Activated CD4-positive, alpha-beta T cell treated with anti-CD3 and anti-CD28 coated beads, Interleukin-10, Interleukin-2, amounts not matched to agents 100 ng/mL and 50 ng/mL, durations not matched to agents 16 hours and 8 hours (primary cell): ENCODE data around the gene MPIG6B.

Experiments used
- DNase-seq: peaks from one replicate; pipeline ENCODE4 v3.0.0-alpha.2; 2020

MPIG6B gene

GRCh38 chr6:31722173-31722572 lies 1.0 kb upstream of the MPIG6B start:
- no peak for DNase-seq

DNA sequence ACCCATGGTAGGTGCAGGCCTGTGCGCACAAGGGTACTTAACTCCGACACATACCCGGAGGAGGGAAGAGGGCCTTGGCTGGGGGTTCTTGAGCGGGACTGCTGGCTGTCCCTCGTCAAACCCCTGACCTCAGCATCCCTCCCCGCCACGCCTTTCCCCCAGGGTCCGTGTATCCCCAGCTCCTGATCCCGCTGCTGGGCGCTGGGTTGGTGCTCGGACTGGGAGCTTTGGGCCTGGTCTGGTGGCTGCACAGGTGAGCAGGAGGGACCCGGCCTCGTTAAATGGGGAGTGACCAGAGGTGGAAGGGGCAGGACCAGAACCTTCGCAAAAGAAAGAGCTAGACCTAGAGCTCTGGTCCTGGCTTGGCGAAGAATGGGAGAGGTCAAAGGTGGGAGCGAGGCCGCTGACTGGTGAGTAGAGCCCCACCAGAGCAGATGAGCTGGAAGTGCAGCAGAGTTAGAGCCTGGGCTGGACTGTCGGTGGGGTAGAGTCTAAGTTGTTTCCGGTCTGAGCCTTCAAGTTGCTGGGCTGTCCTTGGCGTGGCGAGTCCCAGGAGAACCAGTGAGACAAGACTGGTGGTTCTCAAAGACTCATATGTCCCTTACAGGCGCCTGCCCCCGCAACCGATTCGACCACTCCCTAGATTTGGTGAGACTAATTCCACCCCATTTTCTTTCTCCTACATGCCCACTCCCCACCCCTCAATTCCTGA lies 963 bp downstream of the MPIG6B start:
- DNase-seq, result no peak

- peak; percentile 27 for DNase-seq
These were observed 2.6 kb downstream of the MPIG6B start for GRCh38 chr6:31725502-31726350.

DNA sequence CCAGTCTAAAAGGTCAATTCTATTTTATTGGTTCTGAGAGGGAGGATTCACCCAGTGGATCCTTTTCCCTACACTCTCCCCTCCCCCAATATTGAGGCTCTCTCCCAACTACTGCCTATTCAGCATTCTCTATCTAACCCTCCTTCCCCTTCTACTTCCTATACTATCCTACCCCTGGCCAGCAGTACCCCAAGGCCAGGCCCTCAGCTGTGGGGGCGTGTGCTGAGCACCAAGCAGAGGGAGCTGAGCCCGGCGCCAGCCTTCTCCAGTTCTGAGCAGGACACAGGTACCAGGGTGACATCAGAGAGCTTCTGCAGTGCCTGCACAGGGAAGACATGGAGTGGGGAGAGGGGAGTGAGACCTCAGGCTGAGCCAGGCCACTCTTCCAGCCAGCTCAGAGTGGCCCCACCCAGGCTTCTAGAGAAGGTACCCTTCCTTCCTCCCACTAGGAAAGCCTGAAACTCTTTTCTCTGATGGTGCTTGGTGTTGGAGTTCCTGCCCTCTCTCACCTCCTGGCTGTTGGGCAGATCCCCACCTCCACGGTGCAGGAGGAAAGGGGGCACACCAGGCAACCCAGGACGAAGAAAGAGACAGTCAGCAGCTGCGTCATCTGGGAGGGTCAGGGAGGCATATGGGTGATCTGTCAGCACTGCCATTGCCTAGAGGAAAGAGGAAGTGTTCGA lies 4.0 kb downstream of the MPIG6B start:
- DNase-seq, result peak; percentile 43

- DNase-seq, result no peak
These were observed 4.8 kb downstream of the MPIG6B start for GRCh38 chr6:31727717-31728671.

- peak; percentile 82 for DNase-seq
These were observed 5.8 kb downstream of the MPIG6B start, which contains the start of gene DDAH2 for GRCh38 chr6:31728767-31729514. Gene DDAH2, minus strand, starts transcription at chr6:31729299. Its CDS starts 138 bp downstream, at chr6:31729161.

DNA sequence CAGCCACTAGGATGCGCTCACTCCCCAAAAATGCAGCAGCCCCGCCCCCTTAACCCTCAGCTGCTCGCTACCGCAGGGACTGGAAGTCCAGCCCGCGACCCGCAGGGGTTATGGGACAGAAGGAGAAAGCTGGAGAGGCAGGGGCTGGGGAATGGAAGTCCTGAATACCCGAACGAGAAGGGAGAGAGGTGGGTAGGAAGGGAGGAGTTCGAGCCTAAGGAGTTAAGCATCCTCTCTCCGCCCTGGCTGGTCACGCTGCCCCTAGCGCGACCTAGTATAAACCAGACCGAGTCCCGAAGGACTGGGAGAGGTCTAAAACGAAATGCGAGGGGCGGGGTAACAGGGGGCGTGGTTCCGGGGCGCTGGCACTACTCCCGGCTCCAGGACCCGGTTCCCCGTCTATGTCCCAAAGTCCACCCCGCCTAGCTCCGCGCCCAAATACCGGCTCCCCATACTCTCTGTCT lies 6.4 kb downstream of the MPIG6B start:
- peak; percentile 77 for DNase-seq

GRCh38 chr6:31729979-31730630 lies 6.9 kb downstream of the MPIG6B start:
- DNase-seq, result peak; percentile 73

DNA sequence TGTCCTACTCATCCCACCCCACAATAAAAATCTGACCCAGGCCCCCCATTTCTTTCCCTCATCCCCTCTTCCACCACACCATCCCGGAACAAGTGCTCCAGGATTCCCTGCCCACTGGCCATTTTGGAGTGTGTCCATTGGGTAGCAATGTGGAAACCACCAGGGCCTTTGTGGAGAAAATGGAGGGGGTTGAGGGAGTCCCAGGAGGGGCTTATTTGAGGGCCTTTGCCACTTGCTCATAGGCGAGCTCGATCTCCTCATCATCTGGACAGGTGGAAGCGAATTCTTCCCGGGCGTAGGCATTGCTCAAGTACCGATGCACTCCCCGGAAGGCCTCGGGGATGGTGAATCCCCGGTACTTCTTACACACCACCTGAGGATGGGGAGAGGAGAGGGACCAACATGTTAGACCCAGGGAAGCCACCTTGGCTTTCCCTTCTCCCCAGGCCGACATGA lies 7.5 kb downstream of the MPIG6B start:
- DNase-seq, result no peak

GRCh38 chr6:31732029-31732428 lies 8.9 kb downstream of the MPIG6B start:
- no peak for DNase-seq

DNA sequence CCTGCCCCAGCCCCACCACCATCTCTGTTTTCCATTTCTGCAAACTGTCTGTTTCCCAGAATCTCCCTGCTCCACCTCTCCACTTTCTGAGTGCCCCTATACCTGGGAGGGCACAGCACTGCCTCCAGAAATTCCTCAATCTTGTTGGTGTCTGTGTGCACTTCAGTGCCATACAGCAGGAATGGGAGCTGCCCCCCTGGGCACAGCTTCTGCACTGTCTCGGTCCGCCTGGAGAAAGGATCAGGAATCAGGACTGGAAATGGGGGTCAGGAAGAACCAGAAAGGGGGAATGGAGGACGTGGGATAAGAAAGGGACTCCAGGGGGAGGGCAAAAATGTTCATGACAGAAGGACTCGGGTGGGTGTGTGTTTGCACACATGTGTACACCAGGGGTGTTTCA lies 10.6 kb downstream of the MPIG6B start:
- DNase-seq, result no peak

GRCh38 chr6:31734247-31734820 lies 11.2 kb downstream of the MPIG6B start:
- DNase-seq, result no peak

DNA sequence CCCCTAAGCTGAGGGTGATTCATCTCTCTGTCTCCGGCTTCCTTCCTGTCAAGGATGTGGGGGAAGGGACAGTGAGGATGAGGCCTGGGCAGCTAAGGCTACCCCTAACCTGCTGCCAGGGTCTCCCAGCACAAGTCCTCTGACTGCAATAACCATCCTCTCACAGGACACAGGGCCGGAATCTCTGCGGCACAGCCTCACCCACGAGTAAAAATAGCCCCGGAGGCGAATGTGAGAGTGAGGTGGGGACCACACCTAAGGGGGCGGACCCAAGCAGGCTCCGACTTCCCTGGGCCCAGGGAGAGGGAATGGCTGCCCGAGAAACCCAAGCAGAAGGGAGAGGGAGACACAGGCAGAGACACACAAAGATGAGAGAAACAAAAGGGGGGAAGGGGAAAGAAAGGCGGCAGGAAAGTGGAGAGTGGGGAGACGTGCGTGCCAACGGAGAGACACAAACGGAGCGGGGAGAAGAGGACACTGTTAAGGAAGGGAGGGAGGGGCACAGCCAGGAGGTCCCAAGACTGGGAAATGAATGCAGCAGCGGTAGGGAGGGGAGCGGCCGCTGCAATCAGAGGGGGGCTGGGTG lies 11.7 kb downstream of the MPIG6B start:
- DNase-seq, result peak; percentile 86

- DNase-seq, result peak; percentile 91
These were observed 13.0 kb downstream of the MPIG6B start, which contains the start of gene CLIC1 for GRCh38 chr6:31736021-31736767. Gene CLIC1, minus strand, starts transcription at chr6:31736530. Its CDS starts 230 bp downstream, at chr6:31736300.

GRCh38 chr6:31736768-31737314 lies 13.7 kb downstream of the MPIG6B start:
- no peak for DNase-seq

- DNase-seq, result peak; percentile 46
These were observed 14.3 kb downstream of the MPIG6B start for GRCh38 chr6:31737315-31737990.

- DNase-seq, result peak; percentile 90
These were observed 15.1 kb downstream of the MPIG6B start for GRCh38 chr6:31737991-31738979.
